Caco-2 (cell line): ENCODE data around the gene GJC1. TPM values are rescaled to one million over a fixed set of nuclear protein-coding genes. Genes with fewer than 3 reads are reported as not detected.

Experiments used
- BruUV-seq: library from RNA; stranded (reverse); fragments of 400-500 nt; replicated peaks from 2 replicates; lab custom pipeline; 2021; lab: Mats Ljungman, UMichigan
- CTCF ChIA-PET: fragments of 300-600 bp; sonication (Branson Sonifier 250); formaldehyde crosslinking; loops from one replicate; lab custom pipeline; 2022; ENCODE audit warnings: antibody characterized with exemption; lab: Charles Lee
- POLR2A ChIA-PET: fragments of 300-600 bp; sonication (Branson Sonifier 250); formaldehyde crosslinking; loops from one replicate; lab custom pipeline; 2022; ENCODE audit warnings: antibody characterized with exemption; lab: Charles Lee
- DNase-seq, 2 experiments: peaks; one replicate each; pipeline versions ENCODE4 v3.0.0 to v3.0.0-alpha.2; 2020 to 2022
- H3K27me3 ChIP-seq: replicated peaks from 2 replicates; pipeline ENCODE4 v1.6.0; 2011; ENCODE audit warnings: low read length; ENCODE audit not compliant: control insufficient read depth, insufficient read depth
- H3K36me3 ChIP-seq: 2 replicates; pipeline ENCODE4 v1.5.1; 2011; ENCODE audit warnings: low read length; ENCODE audit not compliant: control insufficient read depth, insufficient read depth
- H3K4me1 ChIP-seq: fragments of 250-450 bp; sonication (Bioruptor Pico); 2 replicates; pipeline ENCODE4 v1.5.1; 2020; ENCODE audit warnings: mild to moderate bottlenecking
- H3K4me3 ChIP-seq: 2 replicates; pipeline ENCODE4 v1.5.1; 2011; ENCODE audit warnings: low read depth, mild to moderate bottlenecking, control low read depth, low read length
- H3K9me3 ChIP-seq: fragments of 250-450 bp; sonication (Bioruptor Pico); 2 replicates; pipeline ENCODE4 v1.5.1; 2020; ENCODE audit warnings: mild to moderate bottlenecking, moderate library complexity
- H3K27ac Mint-ChIP-seq: one replicate; pipeline ENCODE4 v1.8.0; 2022; ENCODE audit warnings: mixed read lengths; ENCODE audit not compliant: unreplicated experiment
- H3K27me3 Mint-ChIP-seq: one replicate; pipeline ENCODE4 v1.8.0; 2022; ENCODE audit warnings: mixed read lengths; ENCODE audit not compliant: insufficient read depth, unreplicated experiment
- H3K36me3 Mint-ChIP-seq: one replicate; pipeline ENCODE4 v1.8.0; 2022; ENCODE audit warnings: mild to moderate bottlenecking, mixed read lengths; ENCODE audit not compliant: insufficient read depth, unreplicated experiment
- H3K4me1 Mint-ChIP-seq: one replicate; pipeline ENCODE4 v1.8.0; 2022; ENCODE audit warnings: low read depth, mixed read lengths; ENCODE audit not compliant: unreplicated experiment
- H3K4me3 Mint-ChIP-seq: one replicate; pipeline ENCODE4 v1.8.0; 2022; ENCODE audit warnings: mild to moderate bottlenecking, moderate library complexity, mixed read lengths; ENCODE audit not compliant: unreplicated experiment
- H3K9me3 Mint-ChIP-seq: one replicate; pipeline ENCODE4 v1.8.0; 2022; ENCODE audit warnings: mixed read lengths; ENCODE audit not compliant: unreplicated experiment
- CTCF ChIP-seq, 2 experiments: fragments of 200-600 bp in 1 of 2; IDR thresholded peaks; 1 replicate in 1 of 2; 2 replicates in 1 of 2; pipeline versions ENCODE4 v1.5.1 to v1.8.0; 2011 to 2022; ENCODE audit warnings: antibody characterized with exemption in 1 of 2, control low read depth in 1 of 2, inconsistent platforms in 1 of 2, low read depth in 1 of 2, low read length in 1 of 2, mild to moderate bottlenecking in 1 of 2, moderate library complexity in 1 of 2; ENCODE audit not compliant: insufficient read depth in 1 of 2, severe bottlenecking in 1 of 2, unreplicated experiment in 1 of 2
- intact Hi-C: fragments of 100-400 bp; cut with micrococcal nuclease; formaldehyde crosslinking; loops from one replicate; pipeline ENCODE4 v1.10.0; 2022; ENCODE audit not compliant: unreplicated experiment
- total RNA-seq: library from RNA; stranded (reverse); gene quantifications from 2 replicates; pipeline ENCODE4 v1.2.3, GENCODE V29; 2022

GJC1 gene
- total RNA-seq, 1 experiment from 2014 or later: 33.5 TPM

GRCh38 chr17:44872131-44872768 lies 42.2 kb upstream of the GJC1 start:
- Mint-ChIP-seq H3K9me3 (no peaks in the 10 kb centered on the region), H3K4me3 (no peak overlapping the region), H3K4me1 (no peaks in the 10 kb centered on the region), H3K27me3 (no peaks in the 10 kb centered on the region), H3K36me3 (peaks cover 73% of the 10 kb centered on the region), H3K27ac (no peak overlapping the region)
- no peaks in the 10 kb centered on the region for H3K4me1 ChIP-seq
- intact Hi-C loops: no loop called here
- ChIA-PET POLR2A (no interaction called here), CTCF (no interaction called here)
- no TSS peak for BruUV-seq
- DNase-seq: no peak
- H3K36me3 ChIP-seq: peaks cover 1% of the 10 kb centered on the region
- TF ChIP-seq CTCF (IDR thresholded peaks at IDR 0.05; ENCODE audit: insufficient read depth in 1 of 2, low read depth in 1 of 2, low read length in 1 of 2, severe bottlenecking in 1 of 2, unreplicated experiment in 1 of 2): no peak
- H3K27me3 ChIP-seq: no peaks in the 10 kb centered on the region
- H3K4me3 ChIP-seq: no peak overlapping the region
- no peaks in the 10 kb centered on the region for H3K9me3 ChIP-seq

GRCh38 chr17:44871556-44871955 lies 41.5 kb upstream of the GJC1 start:
- DNase-seq: no peak
- no peaks in the 10 kb centered on the region for H3K4me1 Mint-ChIP-seq
- no peak for TF ChIP-seq CTCF (IDR thresholded peaks at IDR 0.05; ENCODE audit: insufficient read depth in 1 of 2, low read depth in 1 of 2, low read length in 1 of 2, severe bottlenecking in 1 of 2, unreplicated experiment in 1 of 2)
- no peak overlapping the region for H3K27ac Mint-ChIP-seq
- H3K4me3 Mint-ChIP-seq: no peak overlapping the region
- Histone ChIP-seq H3K27me3 (no peaks in the 10 kb centered on the region), H3K4me3 (no peak overlapping the region), H3K9me3 (no peaks in the 10 kb centered on the region), H3K4me1 (no peaks in the 10 kb centered on the region), H3K36me3 (peaks cover 1% of the 10 kb centered on the region)
- ChIA-PET POLR2A (no interaction called here), CTCF (no interaction called here)
- intact Hi-C loops: no loop called here
- H3K36me3 Mint-ChIP-seq: peaks cover 72% of the 10 kb centered on the region
- no TSS peak for BruUV-seq
- no peaks in the 10 kb centered on the region for H3K9me3 Mint-ChIP-seq
- no peaks in the 10 kb centered on the region for H3K27me3 Mint-ChIP-seq

- peaks cover 69% of the 10 kb centered on the region for H3K36me3 Mint-ChIP-seq
These were observed 37.8 kb upstream of the GJC1 start for GRCh38 chr17:44867841-44868240.

More at GRCh38 chr17:44867841-44868240, 37.8 kb upstream of the GJC1 start:
- DNase-seq: no peak
- no TSS peak for BruUV-seq
- no peak overlapping the region for H3K4me3 ChIP-seq
- Mint-ChIP-seq H3K27ac (no peak overlapping the region), H3K4me1 (no peaks in the 10 kb centered on the region), H3K9me3 (no peaks in the 10 kb centered on the region), H3K4me3 (no peak overlapping the region), H3K27me3 (no peaks in the 10 kb centered on the region)
- no peak for TF ChIP-seq CTCF (IDR thresholded peaks at IDR 0.05; ENCODE audit: insufficient read depth in 1 of 2, low read depth in 1 of 2, low read length in 1 of 2, severe bottlenecking in 1 of 2, unreplicated experiment in 1 of 2)
- intact Hi-C loops: loop anchor here (5.0 kb wide), 1 partner anchor 336 kb away; no protein-coding TSS in a partner anchor
- CTCF ChIA-PET: interaction anchor here (0.7 to 4.1 kb wide), 5 partner anchors 14 to 97 kb away, joined by 3 to 23 read pairs (median 3); partner anchors contain the start of gene EFTUD2
- H3K9me3 ChIP-seq: no peaks in the 10 kb centered on the region
- H3K36me3 ChIP-seq: peaks cover 4% of the 10 kb centered on the region
- H3K4me1 ChIP-seq: no peaks in the 10 kb centered on the region
- POLR2A ChIA-PET: no interaction called here
- no peaks in the 10 kb centered on the region for H3K27me3 ChIP-seq
